LNCaP clone FGC (cell line): Measurements from ENCODE around the gene PHF3.

Experiments
- DNase-seq: peaks from one replicate; pipeline ENCODE4 v3.0.0-alpha.2; 2011; ENCODE audit warnings: low read depth
- H3K4me3 ChIP-seq: 2 replicates; pipeline ENCODE4 v1.5.1; 2011; ENCODE audit warnings: mild to moderate bottlenecking, low read depth, low read length, control low read depth
- CTCF ChIP-seq: IDR thresholded peaks from 2 replicates; pipeline ENCODE4 v1.5.1; 2012; ENCODE audit warnings: mild to moderate bottlenecking; ENCODE audit not compliant: control insufficient read depth, insufficient read depth; ENCODE audit errors: extremely low read depth

Gene PHF3

DNA sequence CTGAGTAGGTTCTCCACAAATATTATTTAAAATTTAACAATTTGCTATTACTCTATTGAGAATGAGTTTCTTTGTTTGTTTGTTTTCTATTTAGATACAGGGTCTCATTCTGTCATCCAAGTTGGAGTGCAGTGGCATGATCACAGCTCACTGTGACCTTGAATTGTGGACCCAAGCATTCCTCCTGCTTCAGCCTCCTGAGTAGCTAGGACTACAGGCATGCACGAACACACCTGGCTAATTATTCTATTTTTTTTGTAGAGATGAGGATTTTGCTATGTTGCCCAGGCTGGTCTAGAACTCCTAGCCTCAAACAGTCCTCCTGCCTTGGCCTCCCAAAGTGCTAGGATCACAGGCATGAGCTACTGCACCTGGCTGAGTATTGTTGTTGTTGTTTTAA is 122.2 kb downstream of the PHF3 start:
- TF ChIP-seq CTCF: no peak
- no peak overlapping the region for H3K4me3 ChIP-seq
- no peak for DNase-seq

GRCh38 chr6:63759605-63760105 is 124.1 kb downstream of the PHF3 start:
- 0 out of 2 replicates have a peak, but pooled peaks have one; percentile 24 for TF ChIP-seq CTCF
- no peak overlapping the region for H3K4me3 ChIP-seq
- DNase-seq: no peak

DNA sequence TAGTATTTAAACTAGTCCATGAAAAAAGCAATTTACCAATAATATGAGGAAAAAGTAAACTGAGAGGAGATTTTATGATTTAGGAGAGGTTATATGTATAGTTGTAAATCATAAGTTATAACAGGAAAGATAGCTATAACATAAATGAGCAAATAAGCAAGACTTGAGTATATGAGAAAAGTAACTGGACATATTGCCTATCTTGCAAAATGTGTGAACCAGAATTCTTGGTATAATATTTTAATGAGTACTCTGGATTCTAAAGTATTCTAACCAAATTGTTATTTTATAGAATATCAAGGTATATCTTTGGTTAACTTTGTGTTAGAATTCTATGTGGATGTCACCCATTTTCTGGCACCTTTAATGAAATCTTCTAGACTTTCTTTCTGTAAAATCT is 124.6 kb downstream of the PHF3 start:
- no peak for DNase-seq
- no peak overlapping the region for H3K4me3 ChIP-seq
- no peak for TF ChIP-seq CTCF

DNA sequence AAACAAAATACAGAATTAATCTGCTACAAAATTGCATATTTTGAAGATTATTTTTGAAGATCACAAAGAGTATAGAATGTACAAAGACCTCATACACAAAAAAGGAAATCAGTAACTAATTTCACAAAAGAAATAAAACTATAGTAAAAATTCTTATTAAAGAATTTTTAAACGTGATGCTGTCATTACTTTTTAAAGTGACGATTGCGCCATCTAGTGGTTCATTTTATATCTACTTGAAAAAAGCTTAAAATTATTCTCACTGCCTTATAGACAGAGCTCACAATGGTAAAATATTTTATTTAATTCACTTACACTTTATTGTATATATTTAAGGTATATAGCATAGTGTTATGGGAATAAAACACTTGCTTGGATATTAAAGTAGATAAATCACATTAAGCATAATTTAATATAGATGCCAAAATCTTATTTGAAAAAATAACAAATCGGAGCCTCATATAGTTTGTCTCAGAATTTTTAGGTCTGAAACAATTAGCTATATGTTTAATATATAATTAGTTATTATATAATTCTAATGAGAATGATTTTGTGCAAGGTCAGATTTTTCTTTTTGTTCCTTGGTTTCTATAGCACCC is 128.8 kb downstream of the PHF3 start:
- DNase-seq: peak; percentile 7

More for the DNA sequence above, 128.8 kb downstream of the PHF3 start:
- no peak overlapping the region for H3K4me3 ChIP-seq
- TF ChIP-seq CTCF: peak; percentile 13; the same call in 1 of the 2 replicates
